Activated CD4-positive, CD25-positive, alpha-beta regulatory T cell (primary cell): Measurements from ENCODE around the gene TNFAIP8.
"Not testable (repeated sequence)": the region's sequence is repeated elsewhere in the genome, so short reads cannot be mapped to it uniquely, and the experiment has no call there.

Experiments
- DNase-seq, 4 experiments: peaks; one replicate each; lab custom pipeline; 2025; lab: John Stamatoyannopoulos, UW

TNFAIP8 gene

GRCh38 chr5:119393746-119394145, 37.9 kb downstream of the TNFAIP8 start:
- DNase-seq, result no peak

GRCh38 chr5:119395080-119395836, 39.4 kb downstream of the TNFAIP8 start:
- no peak for DNase-seq

GRCh38 chr5:119396030-119396664, 40.3 kb downstream of the TNFAIP8 start:
- no peak for DNase-seq

- DNase-seq, result no peak
These were observed 41.9 kb downstream of the TNFAIP8 start for GRCh38 chr5:119397518-119398380.

GRCh38 chr5:119398727-119399466, 43.1 kb downstream of the TNFAIP8 start:
- DNase-seq, result no peak

- DNase-seq, result no peak
These were observed 44.4 kb downstream of the TNFAIP8 start for GRCh38 chr5:119400245-119400644.

GRCh38 chr5:119402081-119402480, 46.3 kb downstream of the TNFAIP8 start:
- DNase-seq, result no peak

- DNase-seq, result no peak
These were observed 46.7 kb downstream of the TNFAIP8 start for GRCh38 chr5:119402555-119402954.

GRCh38 chr5:119404033-119404432, 48.2 kb downstream of the TNFAIP8 start:
- no peak for DNase-seq

GRCh38 chr5:119405419-119405818, 49.6 kb downstream of the TNFAIP8 start:
- no peak for DNase-seq

- DNase-seq, result no peak
These were observed 50.8 kb downstream of the TNFAIP8 start for GRCh38 chr5:119406551-119407110.

GRCh38 chr5:119409235-119409815, 53.5 kb downstream of the TNFAIP8 start:
- no peak for DNase-seq

- no peak for DNase-seq
These were observed 54.8 kb downstream of the TNFAIP8 start for GRCh38 chr5:119410448-119411159.

GRCh38 chr5:119411361-119412278, 55.8 kb downstream of the TNFAIP8 start:
- DNase-seq, result peak; percentile 6 to 17 (median 8)

GRCh38 chr5:119412279-119413227, 56.7 kb downstream of the TNFAIP8 start:
- no peak for DNase-seq

- DNase-seq, result not testable (repeated sequence)
These were observed 58.4 kb downstream of the TNFAIP8 start for GRCh38 chr5:119414124-119414734.

- DNase-seq, result no peak
These were observed 62.2 kb downstream of the TNFAIP8 start for GRCh38 chr5:119417891-119418605.
